SK-N-SH (cell line): Measurements from ENCODE around the gene MBD3L2. TPM values are rescaled to one million over a fixed set of nuclear protein-coding genes. Genes with fewer than 3 reads are reported as not detected.
"Not testable (repeated sequence)": the region's sequence is repeated elsewhere in the genome, so short reads cannot be mapped to it uniquely, and the experiment has no call there.

ENCODE experiments used
- CTCF ChIA-PET: fragments of 300-600, 350-600 bp; formaldehyde crosslinking; extraction: SDS; loops from one replicate; lab custom pipeline; 2021; lab: Yijun Ruan, JAX
- POLR2A ChIA-PET: fragments of 350-600 bp; sonication (Branson Sonifier 250); formaldehyde crosslinking; extraction: SDS; loops from one replicate; lab custom pipeline; 2020; ENCODE audit warnings: antibody characterized with exemption, inconsistent platforms; lab: Yijun Ruan, JAX
- DNase-seq: peaks from one replicate; pipeline ENCODE4 v3.0.0; 2012
- H2AFZ ChIP-seq: fragments of 200-600 bp; sonication (generic); 2 replicates; pipeline ENCODE4 v1.8.1; 2016; ENCODE audit warnings: antibody characterized with exemption, mild to moderate bottlenecking, low read depth
- H3F3A ChIP-seq: fragments of 200-600 bp; sonication (generic); replicated peaks from 2 replicates; pipeline ENCODE3; 2016; ENCODE audit warnings: antibody characterized with exemption, mild to moderate bottlenecking; ENCODE audit not compliant: insufficient read depth
- H3K27ac ChIP-seq, 2 experiments: fragments of 200-500 bp in 1 of 2; fragments of 200-600 bp in 1 of 2; sonication (Bioruptor generic) in 1 of 2; sonication (generic), shearing (Covaris generic) in 1 of 2; 2 replicates each; pipeline versions ENCODE4 v1.5.1 to v1.6.1; 2014 to 2016; ENCODE audit warnings: low read depth in 2 of 2, inconsistent platforms in 1 of 2, low read length in 1 of 2, mild to moderate bottlenecking in 1 of 2, mixed read lengths in 1 of 2
- H3K27me3 ChIP-seq: fragments of 200-600 bp; sonication (generic), shearing (Covaris generic); 2 replicates; pipeline ENCODE4 v1.6.1; 2016; ENCODE audit warnings: mixed run types; ENCODE audit not compliant: insufficient read depth
- H3K36me3 ChIP-seq, 2 experiments: fragments of 200-500 bp in 1 of 2; fragments of 200-600 bp in 1 of 2; sonication (Bioruptor generic) in 1 of 2; sonication (generic) in 1 of 2; replicated peaks in 1 of 2; 2 replicates each; pipeline versions ENCODE3 to v1.5.1; 2014 to 2016; ENCODE audit warnings: low read length in 1 of 2, mild to moderate bottlenecking in 1 of 2; ENCODE audit not compliant: insufficient read depth in 2 of 2, control insufficient read depth in 1 of 2
- H3K4me1 ChIP-seq, 2 experiments: fragments of 200-500 bp in 1 of 2; fragments of 200-600 bp in 1 of 2; sonication (Bioruptor generic) in 1 of 2; sonication (generic), shearing (Covaris generic) in 1 of 2; 2 replicates each; pipeline versions ENCODE4 v1.5.1 to v1.6.1; 2014 to 2016; ENCODE audit warnings: low read depth in 1 of 2, low read length in 1 of 2, mixed run types in 1 of 2; ENCODE audit not compliant: insufficient read depth in 2 of 2, control insufficient read depth in 1 of 2
- H3K4me2 ChIP-seq: fragments of 200-600 bp; sonication (generic), shearing (Covaris generic); 2 replicates; pipeline ENCODE4 v1.6.1; 2017; ENCODE audit warnings: mixed run types
- H3K4me3 ChIP-seq, 2 experiments: fragments of 200-500 bp in 1 of 2; fragments of 200-600 bp in 1 of 2; sonication (Bioruptor generic) in 1 of 2; sonication (generic), shearing (Covaris generic) in 1 of 2; 2 replicates each; pipeline versions ENCODE4 v1.5.1 to v1.8.1; 2014 to 2016; ENCODE audit warnings: low read depth in 2 of 2, inconsistent platforms in 1 of 2, low read length in 1 of 2, mild to moderate bottlenecking in 1 of 2, mixed read lengths in 1 of 2, moderate library complexity in 1 of 2
- H3K79me2 ChIP-seq: fragments of 200-600 bp; sonication (generic); 2 replicates; pipeline ENCODE4 v1.8.1; 2017; ENCODE audit warnings: mild to moderate bottlenecking; ENCODE audit not compliant: insufficient read depth
- H3K9ac ChIP-seq: fragments of 200-600 bp; sonication (generic); 2 replicates; pipeline ENCODE4 v1.6.1; 2017; ENCODE audit warnings: mixed run types
- H3K9me2 ChIP-seq: fragments of 200-600 bp; sonication (generic); 2 replicates; pipeline ENCODE4 v1.6.1; 2017; ENCODE audit warnings: mixed run types
- H3K9me3 ChIP-seq: fragments of 200-600 bp; sonication (generic); 2 replicates; pipeline ENCODE4 v1.6.1; 2017; ENCODE audit warnings: mixed run types, mild to moderate bottlenecking, moderate library complexity
- H4K20me1 ChIP-seq: fragments of 200-600 bp; sonication (generic); 2 replicates; pipeline ENCODE4 v1.6.1; 2017; ENCODE audit warnings: mild to moderate bottlenecking, mixed run types; ENCODE audit not compliant: insufficient read depth
- WGBS: methylation state at CpG from one replicate; pipeline ENCODE4 v1.1.6; 2017; ENCODE audit warnings: low lambda C conversion rate; 5-methylcytosine and 5-hydroxymethylcytosine counted together
- polyA plus RNA-seq, 3 experiments: library from polyadenylated mRNA; depleted of rRNA; stranded (reverse); fragments of >200 nt; gene quantifications; 2 replicates each; pipeline ENCODE4 v1.2.3, GENCODE V29; 2012

MBD3L2 gene
- polyA plus RNA-seq, 1 of the 3 experiments (the other 2 are of a cell fraction) = 0.12 TPM

DNA sequence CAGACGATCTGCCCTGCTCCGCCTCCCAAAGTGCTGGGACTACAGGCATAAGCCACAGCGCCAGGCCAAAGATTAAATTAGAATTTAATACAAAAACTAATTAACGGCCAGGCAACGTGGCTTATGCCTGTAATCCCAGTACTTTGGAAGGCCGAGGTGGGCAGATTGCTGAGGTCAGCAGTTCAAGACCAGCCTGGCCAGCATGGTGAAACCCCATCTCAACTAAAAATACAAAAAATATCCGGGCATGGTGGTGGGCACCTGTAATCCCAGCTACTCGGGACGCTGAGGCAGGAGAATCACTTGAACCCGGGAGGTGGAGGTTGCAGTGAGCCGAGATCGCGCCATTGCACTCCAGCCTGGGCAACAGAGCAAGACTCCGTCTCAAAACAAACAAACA lies 6.6 kb downstream of the MBD3L2 start:
- H3K79me2 ChIP-seq, POLR2A ChIA-PET, H3F3A ChIP-seq, H3K4me2 ChIP-seq, H2AFZ ChIP-seq, CTCF ChIA-PET, H3K4me1 ChIP-seq, DNase-seq, H3K9ac ChIP-seq, H3K36me3 ChIP-seq, H3K9me3 ChIP-seq, H3K27me3 ChIP-seq, H3K9me2 ChIP-seq, H3K27ac ChIP-seq, H4K20me1 ChIP-seq, H3K4me3 ChIP-seq: not testable (repeated sequence)
- 48% methylated on average over 12 of the region's 14 CpGs for WGBS

- H3K9ac ChIP-seq, POLR2A ChIA-PET, H3K4me2 ChIP-seq, H3F3A ChIP-seq, H3K9me3 ChIP-seq, H3K9me2 ChIP-seq, H3K36me3 ChIP-seq, DNase-seq, H3K27ac ChIP-seq, H3K79me2 ChIP-seq, H2AFZ ChIP-seq, H3K27me3 ChIP-seq, H3K4me3 ChIP-seq, H3K4me1 ChIP-seq, CTCF ChIA-PET, H4K20me1 ChIP-seq: not testable (repeated sequence)
- WGBS = 3% methylated on average over 6 of the region's 16 CpGs
Measured at GRCh38 chr19:7056371-7056770, 7.2 kb downstream of the MBD3L2 start.

- H3K4me3 ChIP-seq, H3F3A ChIP-seq, H4K20me1 ChIP-seq, H3K9me2 ChIP-seq, POLR2A ChIA-PET, CTCF ChIA-PET, H3K27ac ChIP-seq, H3K36me3 ChIP-seq, H3K4me1 ChIP-seq, H3K9ac ChIP-seq, H3K4me2 ChIP-seq, H3K9me3 ChIP-seq, DNase-seq, H3K27me3 ChIP-seq, H2AFZ ChIP-seq, H3K79me2 ChIP-seq: not testable (repeated sequence)
- WGBS = no CpG with 5 or more reads among the region's 8 CpGs
Measured at GRCh38 chr19:7058576-7058975, 9.5 kb downstream of the MBD3L2 start, which contains the start of gene MBD3L3. MBD3L3 (minus strand) TSS chr19:7058676; CDS start chr19:7058605, 71 bp downstream.

- H3K79me2 ChIP-seq, H3K36me3 ChIP-seq, H3K9me3 ChIP-seq, H3K4me1 ChIP-seq, H3K4me3 ChIP-seq, POLR2A ChIA-PET, CTCF ChIA-PET, H3K27me3 ChIP-seq, H3K9ac ChIP-seq, H2AFZ ChIP-seq, H3K9me2 ChIP-seq, H3K4me2 ChIP-seq, H3K27ac ChIP-seq, DNase-seq, H3F3A ChIP-seq, H4K20me1 ChIP-seq: not testable (repeated sequence)
- 3% methylated on average over 2 of the region's 2 CpGs for WGBS
Measured at GRCh38 chr19:7059977-7060376, 10.9 kb downstream of the MBD3L2 start.
